Fibroblast of lung (primary cell): ENCODE measurements around the gene KMT2B. TPM values are rescaled to one million over a fixed set of nuclear protein-coding genes. Genes with fewer than 3 reads are reported as not detected.

Source experiments
- DNase-seq, 2 donors: peaks; one replicate each; pipeline versions ENCODE4 v3.0.0 to v3.0.0-alpha.2; 2010; ENCODE audit warnings: low read depth in 2 of 2
- H2AFZ ChIP-seq: 2 replicates; pipeline ENCODE4 v1.5.1; 2012; ENCODE audit warnings: low read length, control low read depth, inconsistent platforms
- H3K27ac ChIP-seq: 2 replicates; pipeline ENCODE4 v1.5.1; 2011; ENCODE audit warnings: low read length, control low read depth; ENCODE audit not compliant: insufficient read depth
- H3K27me3 ChIP-seq: 2 replicates; pipeline ENCODE4 v1.5.1; 2011; ENCODE audit warnings: mild to moderate bottlenecking, low read length; ENCODE audit not compliant: control insufficient read depth, insufficient read depth
- H3K36me3 ChIP-seq: 2 replicates; pipeline ENCODE4 v1.5.1; 2011; ENCODE audit warnings: low read length; ENCODE audit not compliant: control insufficient read depth, insufficient read depth
- H3K4me1 ChIP-seq: 2 replicates; pipeline ENCODE4 v1.5.1; 2011; ENCODE audit warnings: low read length; ENCODE audit not compliant: control insufficient read depth, insufficient read depth; ENCODE audit errors: extremely low read depth
- H3K4me2 ChIP-seq: 2 replicates; pipeline ENCODE4 v1.5.1; 2011; ENCODE audit warnings: low read length, control low read depth; ENCODE audit not compliant: insufficient read depth; ENCODE audit errors: extremely low read depth
- H3K4me3 ChIP-seq, 4 experiments: fragments of 200-600 bp in 1 of 4; sonication (generic) in 1 of 4; replicated peaks in 1 of 4; 2 replicates each; pipeline ENCODE4 v1.5.1; 2011 to 2016; ENCODE audit warnings: low read length in 4 of 4, low read depth in 3 of 4, mild to moderate bottlenecking in 3 of 4, control low read depth in 2 of 4, inconsistent platforms in 1 of 4, mixed read lengths in 1 of 4; ENCODE audit not compliant: insufficient read depth in 1 of 4; ENCODE audit errors: control extremely low read depth in 1 of 4
- H3K79me2 ChIP-seq: 2 replicates; pipeline ENCODE4 v1.5.1; 2012; ENCODE audit warnings: mild to moderate bottlenecking, low read length, inconsistent platforms; ENCODE audit not compliant: control insufficient read depth, insufficient read depth
- H3K9ac ChIP-seq: 2 replicates; pipeline ENCODE4 v1.5.1; 2011; ENCODE audit warnings: mild to moderate bottlenecking, low read length, control low read depth; ENCODE audit not compliant: insufficient read depth
- H3K9me3 ChIP-seq: 2 replicates; pipeline ENCODE4 v1.5.1; 2012; ENCODE audit warnings: low read depth, low read length; ENCODE audit not compliant: control insufficient read depth, insufficient read depth
- H4K20me1 ChIP-seq: 2 replicates; pipeline ENCODE4 v1.5.1; 2011; ENCODE audit warnings: low read length; ENCODE audit not compliant: control insufficient read depth, insufficient read depth; ENCODE audit errors: extremely low read depth
- EZH2 ChIP-seq: IDR thresholded peaks from 2 replicates; pipeline ENCODE4 v1.5.1; 2012; ENCODE audit warnings: low read length, control low read depth, mild to moderate bottlenecking; ENCODE audit errors: missing control alignments
- polyA plus RNA-seq, 2 donors: library from polyadenylated mRNA; depleted of rRNA in 1 of 2; stranded (reverse) in 1 of 2; unstranded in 1 of 2; fragments of >200 nt; gene quantifications; 2 replicates each; pipeline ENCODE4 v1.2.1, GENCODE V29; 2011 to 2012; ENCODE audit warnings: missing spikeins in 1 of 2
- total RNA-seq: library from RNA; depleted of rRNA; stranded (reverse); fragments of >200 nt; gene quantifications from 2 replicates; pipeline ENCODE4 v1.2.1, GENCODE V29; 2014
- TF ChIP-seq, protein P1 (sequence below), 2 donors: IDR thresholded peaks in 1 of 2; conservative IDR thresholded peaks in 1 of 2; 1 replicate in 1 of 2; 2 replicates in 1 of 2; pipeline ENCODE4 v1.5.1; 2011 to 2012; ENCODE audit warnings: low read length in 2 of 2, control low read depth in 1 of 2, inconsistent platforms in 1 of 2, low read depth in 1 of 2, mild to moderate bottlenecking in 1 of 2

Gene KMT2B
- total and polyA plus RNA-seq, 2 donors (not counting 1 experiment from before 2014, with no cell fraction given), result 5.4 to 7.4 TPM

- peaks cover 60% of the 10 kb centered on the region for H3K36me3 ChIP-seq
Measured at GRCh38 chr19:35727956-35728706, 10.3 kb downstream of the KMT2B start.

DNA sequence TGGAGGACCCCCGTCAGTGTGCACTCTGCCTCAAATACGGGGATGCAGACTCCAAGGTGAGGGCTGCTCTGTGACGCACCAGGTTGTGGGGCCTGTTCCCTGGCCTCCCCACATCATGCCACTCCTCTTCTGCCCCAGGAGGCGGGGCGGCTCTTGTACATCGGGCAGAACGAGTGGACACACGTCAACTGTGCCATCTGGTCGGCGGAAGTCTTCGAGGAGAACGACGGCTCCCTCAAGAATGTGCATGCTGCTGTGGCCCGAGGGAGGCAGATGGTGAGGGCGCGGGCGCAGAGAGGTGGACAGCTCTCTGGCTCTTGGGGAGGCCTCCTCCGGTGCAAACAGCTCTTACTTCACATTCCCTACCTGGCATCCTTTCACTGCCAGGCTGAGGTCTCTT, 11.2 kb downstream of the KMT2B start:
- Histone ChIP-seq H4K20me1 (no peaks in the 10 kb centered on the region), H3K4me1 (no peaks in the 10 kb centered on the region), H3K9ac (no peak overlapping the region), H2AFZ (no peak overlapping the region), H3K79me2 (no peaks in the 10 kb centered on the region), H3K36me3 (peaks cover 59% of the 10 kb centered on the region), H3K4me3 (no peak overlapping the region), H3K27me3 (no peaks in the 10 kb centered on the region), H3K9me3 (no peaks in the 10 kb centered on the region), H3K4me2 (no peak overlapping the region), H3K27ac (no peak overlapping the region)
- TF ChIP-seq, protein P1, sequence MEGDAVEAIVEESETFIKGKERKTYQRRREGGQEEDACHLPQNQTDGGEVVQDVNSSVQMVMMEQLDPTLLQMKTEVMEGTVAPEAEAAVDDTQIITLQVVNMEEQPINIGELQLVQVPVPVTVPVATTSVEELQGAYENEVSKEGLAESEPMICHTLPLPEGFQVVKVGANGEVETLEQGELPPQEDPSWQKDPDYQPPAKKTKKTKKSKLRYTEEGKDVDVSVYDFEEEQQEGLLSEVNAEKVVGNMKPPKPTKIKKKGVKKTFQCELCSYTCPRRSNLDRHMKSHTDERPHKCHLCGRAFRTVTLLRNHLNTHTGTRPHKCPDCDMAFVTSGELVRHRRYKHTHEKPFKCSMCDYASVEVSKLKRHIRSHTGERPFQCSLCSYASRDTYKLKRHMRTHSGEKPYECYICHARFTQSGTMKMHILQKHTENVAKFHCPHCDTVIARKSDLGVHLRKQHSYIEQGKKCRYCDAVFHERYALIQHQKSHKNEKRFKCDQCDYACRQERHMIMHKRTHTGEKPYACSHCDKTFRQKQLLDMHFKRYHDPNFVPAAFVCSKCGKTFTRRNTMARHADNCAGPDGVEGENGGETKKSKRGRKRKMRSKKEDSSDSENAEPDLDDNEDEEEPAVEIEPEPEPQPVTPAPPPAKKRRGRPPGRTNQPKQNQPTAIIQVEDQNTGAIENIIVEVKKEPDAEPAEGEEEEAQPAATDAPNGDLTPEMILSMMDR (conservative IDR thresholded peaks at IDR 0.05 in 1 of 2, IDR thresholded peaks at IDR 0.05 in 1 of 2; ENCODE audit: low read depth in 1 of 2, low read length in 2 of 2), result no peak
- no peak for TF ChIP-seq EZH2
- no peak for DNase-seq

More at GRCh38 chr19:35727956-35728706, 10.3 kb downstream of the KMT2B start:
- H2AFZ ChIP-seq, result no peak overlapping the region
- H3K9me3 ChIP-seq, result no peaks in the 10 kb centered on the region
- H3K4me3 ChIP-seq, result no peak overlapping the region
- no peak for DNase-seq
- H3K27me3 ChIP-seq, result no peaks in the 10 kb centered on the region
- no peak overlapping the region for H3K27ac ChIP-seq
- no peaks in the 10 kb centered on the region for H4K20me1 ChIP-seq
- no peaks in the 10 kb centered on the region for H3K79me2 ChIP-seq
- H3K9ac ChIP-seq, result no peak overlapping the region
- H3K4me1 ChIP-seq, result no peaks in the 10 kb centered on the region
- no peak for TF ChIP-seq EZH2
- TF ChIP-seq, protein P1 (conservative IDR thresholded peaks at IDR 0.05 in 1 of 2, IDR thresholded peaks at IDR 0.05 in 1 of 2; ENCODE audit: low read depth in 1 of 2, low read length in 2 of 2), result no peak
- no peak overlapping the region for H3K4me2 ChIP-seq

DNA sequence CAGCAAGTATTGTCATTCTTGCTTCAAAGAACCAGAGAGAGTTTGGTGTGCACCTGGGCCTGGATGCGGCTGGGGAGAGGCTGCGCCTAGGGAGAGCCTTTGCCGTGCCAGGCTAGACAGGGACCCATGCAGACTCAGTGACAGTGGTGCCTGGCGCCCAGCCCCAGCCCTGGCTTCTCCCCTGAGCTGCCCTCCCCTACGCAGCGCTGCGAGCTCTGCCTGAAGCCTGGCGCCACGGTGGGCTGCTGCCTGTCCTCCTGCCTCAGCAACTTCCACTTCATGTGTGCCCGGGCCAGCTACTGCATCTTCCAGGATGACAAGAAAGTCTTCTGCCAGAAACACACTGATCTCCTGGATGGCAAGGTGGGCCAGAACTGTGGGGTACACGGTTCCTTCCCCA, 12.0 kb downstream of the KMT2B start:
- Histone ChIP-seq H2AFZ (no peak overlapping the region), H3K4me3 (no peak overlapping the region), H3K9me3 (no peaks in the 10 kb centered on the region), H3K27me3 (no peaks in the 10 kb centered on the region), H3K79me2 (no peaks in the 10 kb centered on the region), H3K27ac (no peak overlapping the region), H4K20me1 (no peaks in the 10 kb centered on the region), H3K4me2 (no peak overlapping the region), H3K36me3 (peaks cover 57% of the 10 kb centered on the region), H3K9ac (no peak overlapping the region), H3K4me1 (no peaks in the 10 kb centered on the region)
- no peak for DNase-seq
- no peak for TF ChIP-seq EZH2
- TF ChIP-seq, protein P1 (conservative IDR thresholded peaks at IDR 0.05 in 1 of 2, IDR thresholded peaks at IDR 0.05 in 1 of 2; ENCODE audit: low read depth in 1 of 2, low read length in 2 of 2), result no peak
